ENCODE results near the gene WNK4. TPM values are rescaled to one million over a fixed set of nuclear protein-coding genes. Genes with fewer than 3 reads are reported as not detected.

WNK4 gene
- polyA plus RNA-seq, 3 donors: not detected

GRCh38 chr17:42844761-42845555 is 64.5 kb downstream of the WNK4 start:
- H3K4me2 ChIP-seq (replicated peaks; ENCODE audit: extremely low read depth, low read length, poor library complexity, severe bottlenecking): no peak overlapping the region
- H3K27me3 Mint-ChIP-seq (ENCODE audit: low read depth in 3 of 3): peaks cover 0 to 4% (median 3%) of the 10 kb centered on the region in 3 donors
- H3K36me3 ChIP-seq (replicated peaks in 1 of 2; ENCODE audit: control insufficient read depth in 1 of 2, insufficient read depth in 2 of 2, low read length in 2 of 2): peaks cover 56 to 59% of the 10 kb centered on the region in 2 donors
- no peak overlapping the region for H2AFZ ChIP-seq (ENCODE audit: insufficient read depth, low read depth, low read length, poor library complexity, severe bottlenecking)
- H4K20me1 ChIP-seq (ENCODE audit: insufficient read depth, low read length): peaks cover 42% of the 10 kb centered on the region
- H3K27ac ChIP-seq (ENCODE audit: low read depth in 1 of 2, low read length in 2 of 2): peak overlapping the region in 1 of 2 donors; percentile 64
- H3K36me3 Mint-ChIP-seq: peaks cover 51 to 58% of the 10 kb centered on the region in 2 donors
- peaks cover 19 to 23% of the 10 kb centered on the region in 2 donors for H3K4me1 ChIP-seq (ENCODE audit: control insufficient read depth in 1 of 2, insufficient read depth in 2 of 2, low read length in 2 of 2)
- no peaks in the 10 kb centered on the region for H3K27me3 ChIP-seq (ENCODE audit: control insufficient read depth in 2 of 2, insufficient read depth in 2 of 2, low read length in 2 of 2)
- 97% methylated on average over 16 of the region's 24 CpGs for WGBS (ENCODE audit: insufficient coverage)
- no peak for DNase-seq
- peak overlapping the region in 5 of 7 donors; percentile 41 to 81 (median 63) for H3K27ac Mint-ChIP-seq
- no peak overlapping the region for H3K9ac ChIP-seq (ENCODE audit: insufficient read depth, low read length, poor library complexity, severe bottlenecking)
- no peaks in the 10 kb centered on the region for H3K79me2 ChIP-seq (ENCODE audit: insufficient read depth, low read length)
- no peaks in the 10 kb centered on the region for H3K9me3 ChIP-seq (replicated peaks in 1 of 2; ENCODE audit: control insufficient read depth in 1 of 2, insufficient read depth in 1 of 2, low read length in 2 of 2)
- H3K4me3 Mint-ChIP-seq: no peak overlapping the region
- TF ChIP-seq CTCF (IDR thresholded peaks at IDR 0.05): no peak
- H3K9me3 Mint-ChIP-seq: no peaks in the 10 kb centered on the region
- H3K4me1 Mint-ChIP-seq: peaks cover 28% of the 10 kb centered on the region
- no peak overlapping the region for H3K4me3 ChIP-seq (replicated peaks in 1 of 3; ENCODE audit: low read depth in 2 of 3, low read length in 3 of 3)
- intact Hi-C loops (cut with micrococcal nuclease): loop anchor here (5.0 to 10.0 kb wide), 3 partner anchors 92 to 152 kb away; partner anchors contain the start of gene RPL27 (in 2 of the 2)

GRCh38 chr17:42845556-42845917 is 65.1 kb downstream of the WNK4 start:
- peaks cover 47 to 52% of the 10 kb centered on the region in 2 donors for H3K36me3 Mint-ChIP-seq
- Histone ChIP-seq H4K20me1 (ENCODE audit: insufficient read depth, low read length) (peaks cover 42% of the 10 kb centered on the region), H2AFZ (ENCODE audit: insufficient read depth, low read depth, low read length, poor library complexity, severe bottlenecking) (no peak overlapping the region), H3K36me3 (replicated peaks in 1 of 2; ENCODE audit: control insufficient read depth in 1 of 2, insufficient read depth in 2 of 2, low read length in 2 of 2) (peaks cover 50 to 54% of the 10 kb centered on the region in 2 donors), H3K4me3 (replicated peaks in 1 of 3; ENCODE audit: low read depth in 2 of 3, low read length in 3 of 3) (no peak overlapping the region), H3K79me2 (ENCODE audit: insufficient read depth, low read length) (no peaks in the 10 kb centered on the region), H3K4me2 (replicated peaks; ENCODE audit: extremely low read depth, low read length, poor library complexity, severe bottlenecking) (no peak overlapping the region), H3K9ac (ENCODE audit: insufficient read depth, low read length, poor library complexity, severe bottlenecking) (no peak overlapping the region), H3K27ac (ENCODE audit: low read depth in 1 of 2, low read length in 2 of 2) (peak overlapping the region in 1 of 2 donors; percentile 64), H3K27me3 (ENCODE audit: control insufficient read depth in 2 of 2, insufficient read depth in 2 of 2, low read length in 2 of 2) (no peaks in the 10 kb centered on the region), H3K4me1 (ENCODE audit: control insufficient read depth in 1 of 2, insufficient read depth in 2 of 2, low read length in 2 of 2) (peaks cover 19 to 23% of the 10 kb centered on the region in 2 donors), H3K9me3 (replicated peaks in 1 of 2; ENCODE audit: control insufficient read depth in 1 of 2, insufficient read depth in 1 of 2, low read length in 2 of 2) (no peaks in the 10 kb centered on the region)
- no peaks in the 10 kb centered on the region for H3K9me3 Mint-ChIP-seq
- peak overlapping the region in 5 of 7 donors; percentile 21 to 81 (median 59) for H3K27ac Mint-ChIP-seq
- intact Hi-C loops (cut with micrococcal nuclease): loop anchor here in 1 of 2 donors (10.0 kb wide), 1 partner anchor 149 kb away; the partner anchor contains the start of gene RPL27
- DNase-seq: no peak
- H3K27me3 Mint-ChIP-seq (ENCODE audit: low read depth in 3 of 3): peaks cover 0 to 5% (median 3%) of the 10 kb centered on the region in 3 donors
- TF ChIP-seq CTCF (IDR thresholded peaks at IDR 0.05): no peak
- no peak overlapping the region for H3K4me3 Mint-ChIP-seq
- H3K4me1 Mint-ChIP-seq: peaks cover 28% of the 10 kb centered on the region
- 100% methylated on average over 1 of the region's 12 CpGs for WGBS (ENCODE audit: insufficient coverage)

All from CD14-positive monocyte (primary cell).